GM19035 (cell line): ENCODE results near the gene CPLX1.
"Not testable (repeated sequence)": the region's sequence is repeated elsewhere in the genome, so short reads cannot be mapped to it uniquely, and the experiment has no call there.

Source experiments
- ATAC-seq: cut with Tn5 transposase; IDR thresholded peaks from one replicate; pipeline ENCODE4 v1.9.1; 2021; ENCODE audit not compliant: unreplicated experiment

The CPLX1 gene

GRCh38 chr4:793093-793861, 32.7 kb downstream of the CPLX1 start:
- ATAC-seq = no peak

GRCh38 chr4:792626-793092, 33.3 kb downstream of the CPLX1 start:
- no peak for ATAC-seq

GRCh38 chr4:791898-792625, 33.9 kb downstream of the CPLX1 start:
- no peak for ATAC-seq

GRCh38 chr4:791252-791897, 34.6 kb downstream of the CPLX1 start:
- ATAC-seq = no peak

GRCh38 chr4:790466-790820, 35.5 kb downstream of the CPLX1 start:
- ATAC-seq = no peak

GRCh38 chr4:789571-790465, 36.1 kb downstream of the CPLX1 start:
- ATAC-seq = no peak

- no peak for ATAC-seq
Observed at GRCh38 chr4:788636-789297, 37.2 kb downstream of the CPLX1 start.

- ATAC-seq = no peak
Observed at GRCh38 chr4:788006-788635, 37.8 kb downstream of the CPLX1 start.

- ATAC-seq = no peak
Observed at GRCh38 chr4:787561-787981, 38.4 kb downstream of the CPLX1 start.

GRCh38 chr4:786861-787300, 39.0 kb downstream of the CPLX1 start:
- ATAC-seq = no peak

- ATAC-seq = no peak
Observed at GRCh38 chr4:786074-786741, 39.7 kb downstream of the CPLX1 start.

- no peak for ATAC-seq
Observed at GRCh38 chr4:785332-786073, 40.4 kb downstream of the CPLX1 start.

- ATAC-seq = no peak
Observed at GRCh38 chr4:784401-785331, 41.3 kb downstream of the CPLX1 start.

GRCh38 chr4:781493-782216, 44.3 kb downstream of the CPLX1 start:
- ATAC-seq = peak; percentile 94

- ATAC-seq = no peak
Observed at GRCh38 chr4:780716-781492, 45.0 kb downstream of the CPLX1 start.

GRCh38 chr4:780255-780654, 45.7 kb downstream of the CPLX1 start:
- ATAC-seq = not testable (repeated sequence)
